Adrenal gland (tissue), 12 donors: ENCODE data around the gene PNPLA2. TPM values are rescaled to one million over a fixed set of nuclear protein-coding genes. Genes with fewer than 3 reads are reported as not detected.

Source experiments
- DNase-seq, 7 donors: peaks; one replicate each; pipeline ENCODE4 v3.0.0-alpha.2; 2019 to 2020
- H3K27ac ChIP-seq, 5 donors: fragments of 200-600 bp; sonication (generic) in 4 of 5; 1 replicate in 3 of 5; 2 replicates in 2 of 5; pipeline versions ENCODE4 v1.5.1 to v1.8.0; 2016 to 2020; ENCODE audit warnings: mild to moderate bottlenecking in 1 of 5
- H3K27me3 ChIP-seq: fragments of 200-600 bp; 2 replicates; pipeline ENCODE4 v1.8.0; 2021
- H3K36me3 ChIP-seq, 2 donors: fragments of 200-600 bp; replicated peaks in 1 of 2; 1 replicate in 1 of 2; 2 replicates in 1 of 2; pipeline versions ENCODE4 v1.5.1 to v1.8.0; 2018 to 2022
- H3K4me1 ChIP-seq, 2 donors: fragments of 200-600 bp; replicated peaks in 1 of 2; 1 replicate in 1 of 2; 2 replicates in 1 of 2; pipeline versions ENCODE4 v1.5.1 to v1.8.0; 2018 to 2021
- H3K4me3 ChIP-seq, 4 donors: fragments of 200-600 bp; sonication (generic) in 3 of 4; one replicate each; pipeline ENCODE4 v1.5.1; 2016 to 2018
- H3K9me3 ChIP-seq, 3 donors: fragments of 200-600 bp; sonication (generic) in 1 of 3; replicated peaks in 1 of 3; 1 replicate in 2 of 3; 2 replicates in 1 of 3; pipeline versions ENCODE4 v1.5.1 to v1.8.0; 2016 to 2021
- CTCF ChIP-seq, 6 experiments: fragments of 450-650 bp in 4 of 6; fragments of 200-600 bp in 2 of 6; sonication (generic) in 1 of 6; IDR thresholded peaks; 1 replicate in 5 of 6; 2 replicates in 1 of 6; pipeline versions ENCODE4 v1.5.1 to v1.8.0; 2016 to 2021; ENCODE audit warnings: antibody characterized with exemption in 6 of 6, mild to moderate bottlenecking in 2 of 6, moderate library complexity in 1 of 6
- POLR2A ChIP-seq, 2 donors: fragments of 450-650 bp; IDR thresholded peaks; one replicate each; pipeline ENCODE4 v1.6.1; 2017; ENCODE audit warnings: antibody characterized with exemption in 2 of 2, mild to moderate bottlenecking in 2 of 2, moderate library complexity in 1 of 2
- WGBS, 4 donors: extraction: QIAGEN DNeasy Blood & Tissue Kit in 2 of 4; methylation state at CpG; one replicate each; pipeline versions ENCODE4 v1.1.5 to v1.1.7; 2013 to 2017; 5-methylcytosine and 5-hydroxymethylcytosine counted together
- intact Hi-C, 2 donors: fragments of 100-400 bp; cut with DNase I; formaldehyde crosslinking; loops; one replicate each; pipeline versions ENCODE4 v1.14.1 to v1.15.0; 2022 to 2023
- polyA plus RNA-seq, 3 donors: library from polyadenylated mRNA; stranded (reverse); fragments of 200-250 nt in 2 of 3; fragments of 350-450 nt in 1 of 3; fragmentation: Illumina TruSeq in 1 of 3; extraction: RNeasy Lipid Tissue Mini Kit (QIAGEN cat#74804) in 1 of 3; gene quantifications; one replicate each; pipeline ENCODE4 v1.2.3, GENCODE V29; 2013 to 2014
- total RNA-seq, 9 donors: library from RNA; depleted of rRNA in 4 of 9; stranded (reverse); fragments of >200 nt in 4 of 9; fragments of 120-200 nt in 1 of 9; fragmentation: NEBNext Ultra II Directional in 1 of 9; extraction: Animal tissue kit (Norgen Biotek cat#: 25700) in 1 of 9; gene quantifications; one replicate each; pipeline versions ENCODE4 v1.1.0 to v1.2.4, GENCODE V29; 2013 to 2023
- donor health status: healthy with polysubstance abuse.
- donor health status: Bipolar disorder and iron deficiency.
- donor health status: DM: yes; HTN: yes; CAD: no.
- donor health status: DM: no; HTN: no; CAD: no.
- donor health status: DM: no; HTN: no; CAD: no.
- donor health status: DM: yes; HTN: yes; CAD: no.

Gene PNPLA2
- total and polyA plus RNA-seq, 12 donors, result 24.1 to 403 (median 124) TPM

- Histone ChIP-seq H3K9me3 (no peaks in the 10 kb centered on the region), H3K36me3 (peaks cover 0 to 44% of the 10 kb centered on the region in 2 donors), H3K4me1 (peaks cover 33 to 42% of the 10 kb centered on the region in 2 donors), H3K27me3 (no peaks in the 10 kb centered on the region), H3K4me3 (no peak overlapping the region), H3K27ac (peak overlapping the region in 1 of 5 donors; percentile 25)
- 86 to 93% (median 91%) methylated on average over 4 to 5 of the region's 5 CpGs; no CpG with 5 or more reads in 1 of the 4 donors for WGBS, 4 donors
- no peak for DNase-seq
- TF ChIP-seq CTCF (IDR thresholded peaks at IDR 0.05), result no peak
- intact Hi-C loops, result no loop called here
Measured at GRCh38 chr11:839280-839623, 20.5 kb downstream of the PNPLA2 start.

GRCh38 chr11:839875-840617 lies 21.3 kb downstream of the PNPLA2 start:
- H3K4me1 ChIP-seq, result peaks cover 32 to 42% of the 10 kb centered on the region in 2 donors
- 75 to 81% (median 80%) methylated on average over 3 to 25 of the region's 25 CpGs for WGBS, 4 donors
- peak in 2 of 7 donors; percentile 28 to 56 for DNase-seq
- H3K27ac ChIP-seq, result no peak overlapping the region
- TF ChIP-seq POLR2A (IDR thresholded peaks at IDR 0.05) (no peak), CTCF (IDR thresholded peaks at IDR 0.05) (no peak)
- peaks cover 0 to 44% of the 10 kb centered on the region in 2 donors for H3K36me3 ChIP-seq
- H3K27me3 ChIP-seq, result no peaks in the 10 kb centered on the region
- H3K9me3 ChIP-seq, result no peaks in the 10 kb centered on the region
- H3K4me3 ChIP-seq, result no peak overlapping the region
- intact Hi-C loops, result no loop called here

- Histone ChIP-seq H3K9me3 (no peaks in the 10 kb centered on the region), H3K27me3 (no peaks in the 10 kb centered on the region), H3K4me1 (peaks cover 31 to 40% of the 10 kb centered on the region in 2 donors), H3K27ac (peak overlapping the region; percentile 62 to 97 (median 94)), H3K4me3 (peak overlapping the region; percentile 79 to 97 (median 91)), H3K36me3 (peaks cover 0 to 35% of the 10 kb centered on the region in 2 donors)
- no peak for TF ChIP-seq CTCF (IDR thresholded peaks at IDR 0.05)
- TF ChIP-seq POLR2A (IDR thresholded peaks at IDR 0.05), result no peak
- intact Hi-C loops, result no loop called here
- 0 to 1% (median 0%) methylated on average over 13 to 27 of the region's 27 CpGs for WGBS, 4 donors
- DNase-seq, result peak in 1 of 7 donors; percentile 59
Measured at GRCh38 chr11:841981-842369, 23.3 kb downstream of the PNPLA2 start.

- Histone ChIP-seq H3K27me3 (no peaks in the 10 kb centered on the region), H3K36me3 (peaks cover 0 to 30% of the 10 kb centered on the region in 2 donors), H3K9me3 (no peaks in the 10 kb centered on the region), H3K4me3 (peak within 1 kb of the TSS; percentile 79 to 97 (median 91)), H3K4me1 (peaks cover 31 to 40% of the 10 kb centered on the region in 2 donors), H3K27ac (peak within 1 kb of the TSS; percentile 62 to 97 (median 94))
- peak; percentile 73 to 89 for TF ChIP-seq POLR2A (IDR thresholded peaks at IDR 0.05)
- TF ChIP-seq CTCF (IDR thresholded peaks at IDR 0.05), result peak in 2 of 6 experiments; percentile 16 to 32
- intact Hi-C loops, result no loop called here
- 0 to 1% (median 0%) methylated on average over 25 to 87 of the region's 87 CpGs; no CpG with 5 or more reads in 1 of the 4 donors for WGBS, 4 donors
- peak; percentile 83 to 94 (median 89) for DNase-seq
Measured at GRCh38 chr11:842370-843002, 23.8 kb downstream of the PNPLA2 start, which contains the start of the genes POLR2L and TSPAN4. Gene POLR2L (minus strand): TSS chr11:842529. CDS start chr11:842508, 21 bp downstream. Gene TSPAN4 (plus strand): TSS chr11:842852. CDS start chr11:850305, 7,453 bp downstream.
